Endodermal cell (in vitro differentiated cells): ENCODE measurements around the gene TCOF1. TPM values are rescaled to one million over a fixed set of nuclear protein-coding genes. Genes with fewer than 3 reads are reported as not detected.

Experiments
- DNase-seq: peaks from one replicate; pipeline ENCODE4 v3.0.0-alpha.2; 2017
- H3K27ac ChIP-seq: 2 replicates; pipeline ENCODE4 v1.5.1; 2013; ENCODE audit warnings: mild to moderate bottlenecking, low read depth, low read length, moderate library complexity
- H3K27me3 ChIP-seq: 2 replicates; pipeline ENCODE4 v1.6.1; 2013; ENCODE audit warnings: mild to moderate bottlenecking, low read length, moderate library complexity; ENCODE audit not compliant: insufficient read depth, control insufficient read depth, poor library complexity, severe bottlenecking
- H3K36me3 ChIP-seq: 2 replicates; pipeline ENCODE4 v1.7.0; 2013; ENCODE audit warnings: mild to moderate bottlenecking, low read length, moderate library complexity; ENCODE audit not compliant: control insufficient read depth, insufficient read depth
- H3K4me1 ChIP-seq: one replicate; pipeline ENCODE4 v1.7.0; 2013; ENCODE audit warnings: low read length; ENCODE audit not compliant: control insufficient read depth, insufficient read depth
- H3K4me3 ChIP-seq: 2 replicates; pipeline ENCODE4 v1.5.1; 2013; ENCODE audit warnings: mild to moderate bottlenecking, low read length, moderate library complexity
- H3K9ac ChIP-seq: 2 replicates; pipeline ENCODE4 v1.6.1; 2013; ENCODE audit warnings: mild to moderate bottlenecking, low read length, moderate library complexity; ENCODE audit not compliant: poor library complexity, severe bottlenecking; ENCODE audit errors: extremely low read depth
- H3K9me3 ChIP-seq: 2 replicates; pipeline ENCODE4 v1.6.1; 2013; ENCODE audit warnings: mild to moderate bottlenecking, low read length, moderate library complexity; ENCODE audit not compliant: control insufficient read depth
- H3K27ac Mint-ChIP-seq: 2 replicates; pipeline ENCODE4 v1.8.0; 2020; ENCODE audit warnings: mixed read lengths
- H3K27me3 Mint-ChIP-seq: 2 replicates; pipeline ENCODE4 v1.8.0; 2021; ENCODE audit warnings: mild to moderate bottlenecking, mixed read lengths; ENCODE audit not compliant: insufficient read depth
- H3K36me3 Mint-ChIP-seq: 2 replicates; pipeline ENCODE4 v1.8.0; 2020; ENCODE audit warnings: low read depth, mixed read lengths
- H3K4me1 Mint-ChIP-seq: 2 replicates; pipeline ENCODE4 v1.8.0; 2020; ENCODE audit warnings: mixed read lengths
- H3K4me3 Mint-ChIP-seq: 2 replicates; pipeline ENCODE4 v1.8.0; 2020; ENCODE audit warnings: mild to moderate bottlenecking, moderate library complexity, mixed read lengths
- H3K9me3 Mint-ChIP-seq: 2 replicates; pipeline ENCODE4 v1.8.0; 2020; ENCODE audit warnings: mild to moderate bottlenecking, mixed read lengths
- CTCF ChIP-seq: fragments of 200-600 bp; sonication (generic); conservative IDR thresholded peaks from 2 replicates; pipeline ENCODE4 v1.5.0; 2021; ENCODE audit warnings: antibody characterized with exemption, mild to moderate bottlenecking
- WGBS, 2 experiments: methylation state at CpG; one replicate each; pipeline versions ENCODE4 v1.1.5 to v1.1.7; 2013; ENCODE audit warnings: missing lambda C conversion rate in 2 of 2, mixed read lengths in 1 of 2; ENCODE audit not compliant: insufficient coverage in 1 of 2, insufficient read length in 1 of 2; 5-methylcytosine and 5-hydroxymethylcytosine counted together
- total RNA-seq, 2 donors: library from RNA; stranded (reverse); fragmentation: NEBNext Ultra II Directional in 1 of 2; extraction: Animal tissue kit (Norgen Biotek cat#: 25700) in 1 of 2; gene quantifications; 2 replicates in 1 of 2; 3 replicates in 1 of 2; pipeline ENCODE4 v1.2.1, GENCODE V29; 2021

TCOF1 gene
- total RNA-seq, 2 donors from 2014 or later, result 88.8 to 107 TPM

GRCh38 chr5:150329038-150329437 lies 28.5 kb upstream of the TCOF1 start:
- no peaks in the 10 kb centered on the region for H3K9me3 Mint-ChIP-seq
- no peak overlapping the region for H3K9ac ChIP-seq
- no peaks in the 10 kb centered on the region for H3K9me3 ChIP-seq
- DNase-seq, result no peak
- H3K27me3 ChIP-seq, result no peaks in the 10 kb centered on the region
- no peak overlapping the region for H3K27ac Mint-ChIP-seq
- no peaks in the 10 kb centered on the region for H3K36me3 ChIP-seq
- H3K4me3 Mint-ChIP-seq, result no peak overlapping the region
- no peak overlapping the region for H3K4me3 ChIP-seq
- whole genome bisulfite sequencing, 2 experiments, result 86 to 91% methylated on average over 2 of the region's 2 CpGs
- no peaks in the 10 kb centered on the region for H3K4me1 ChIP-seq
- H3K27ac ChIP-seq, result no peak overlapping the region
- H3K36me3 Mint-ChIP-seq, result no peaks in the 10 kb centered on the region
- peaks cover 9% of the 10 kb centered on the region for H3K27me3 Mint-ChIP-seq
- no peaks in the 10 kb centered on the region for H3K4me1 Mint-ChIP-seq
- TF ChIP-seq CTCF, result no peak

- no peak overlapping the region for H3K27ac ChIP-seq
- Mint-ChIP-seq H3K9me3 (no peaks in the 10 kb centered on the region), H3K4me3 (no peak overlapping the region), H3K27ac (no peak overlapping the region), H3K36me3 (no peaks in the 10 kb centered on the region), H3K27me3 (peaks cover 9% of the 10 kb centered on the region), H3K4me1 (peaks cover 4% of the 10 kb centered on the region)
- 87 to 95% methylated on average over 8 to 17 of the region's 17 CpGs for WGBS, 2 experiments
- no peaks in the 10 kb centered on the region for H3K36me3 ChIP-seq
- H3K27me3 ChIP-seq, result no peaks in the 10 kb centered on the region
- no peaks in the 10 kb centered on the region for H3K9me3 ChIP-seq
- peaks cover 3% of the 10 kb centered on the region for H3K4me1 ChIP-seq
- DNase-seq, result no peak
- no peak overlapping the region for H3K4me3 ChIP-seq
- TF ChIP-seq CTCF, result no peak
- no peak overlapping the region for H3K9ac ChIP-seq
Observed at GRCh38 chr5:150329881-150330876, 27.3 kb upstream of the TCOF1 start.

- no peak overlapping the region for H3K4me3 Mint-ChIP-seq
- no peaks in the 10 kb centered on the region for H3K9me3 Mint-ChIP-seq
- peaks cover 11% of the 10 kb centered on the region for H3K4me1 ChIP-seq
- H3K27me3 Mint-ChIP-seq, result peaks cover 9% of the 10 kb centered on the region
- no peak overlapping the region for H3K27ac Mint-ChIP-seq
- no peak overlapping the region for H3K27ac ChIP-seq
- no peaks in the 10 kb centered on the region for H3K36me3 Mint-ChIP-seq
- no peak for TF ChIP-seq CTCF
- H3K4me1 Mint-ChIP-seq, result peaks cover 4% of the 10 kb centered on the region
- H3K36me3 ChIP-seq, result no peaks in the 10 kb centered on the region
- H3K4me3 ChIP-seq, result no peak overlapping the region
- H3K9me3 ChIP-seq, result no peaks in the 10 kb centered on the region
- no peak for DNase-seq
- no peaks in the 10 kb centered on the region for H3K27me3 ChIP-seq
- H3K9ac ChIP-seq, result no peak overlapping the region
- WGBS, 2 experiments, result 90 to 100% methylated on average over 3 to 5 of the region's 5 CpGs
Observed at GRCh38 chr5:150333400-150333799, 24.1 kb upstream of the TCOF1 start.
